Lung (tissue), 12 donors: ENCODE results near the gene AKAP6. TPM values are rescaled to one million over a fixed set of nuclear protein-coding genes. Genes with fewer than 3 reads are reported as not detected.

ENCODE experiments used
- ATAC-seq: fragments of 200-7000 bp; cut with Tn5 transposase; one replicate; pipeline ENCODE4 v1.9.1; 2020; ENCODE audit warnings: moderate number of reproducible peaks; ENCODE audit not compliant: insufficient read depth, low FRiP score
- DNase-seq, 3 donors: peaks; one replicate each; pipeline ENCODE4 v3.0.0-alpha.2; 2013 to 2017
- H3K27ac ChIP-seq, 2 donors: one replicate each; pipeline ENCODE4 v1.5.1; 2013; ENCODE audit warnings: mild to moderate bottlenecking in 2 of 2, moderate library complexity in 2 of 2, control low read depth in 1 of 2, inconsistent platforms in 1 of 2, low read depth in 1 of 2, low read length in 1 of 2
- H3K27me3 ChIP-seq, 3 donors: one replicate each; pipeline ENCODE4 v1.5.1; 2013; ENCODE audit warnings: low read length in 2 of 3; ENCODE audit not compliant: control insufficient read depth in 3 of 3, insufficient read depth in 3 of 3
- H3K36me3 ChIP-seq, 4 donors: one replicate each; pipeline ENCODE4 v1.5.1; 2013; ENCODE audit warnings: low read length in 4 of 4, mild to moderate bottlenecking in 1 of 4, moderate library complexity in 1 of 4; ENCODE audit not compliant: control insufficient read depth in 4 of 4, insufficient read depth in 4 of 4
- H3K4me1 ChIP-seq, 5 donors: one replicate each; pipeline ENCODE4 v1.5.1; 2013; ENCODE audit warnings: low read length in 5 of 5, mild to moderate bottlenecking in 2 of 5, moderate library complexity in 1 of 5; ENCODE audit not compliant: control insufficient read depth in 5 of 5, insufficient read depth in 5 of 5
- H3K4me3 ChIP-seq: one replicate; pipeline ENCODE4 v1.5.1; 2013; ENCODE audit warnings: mild to moderate bottlenecking, control low read depth, moderate library complexity
- H3K9ac ChIP-seq, 2 donors: one replicate each; pipeline ENCODE4 v1.5.1; 2013; ENCODE audit warnings: low read length in 2 of 2, control low read depth in 1 of 2; ENCODE audit not compliant: insufficient read depth in 1 of 2
- H3K9me3 ChIP-seq, 4 donors: one replicate each; pipeline ENCODE4 v1.5.1; 2013; ENCODE audit warnings: low read length in 3 of 4, mild to moderate bottlenecking in 1 of 4, moderate library complexity in 1 of 4; ENCODE audit not compliant: control insufficient read depth in 4 of 4, insufficient read depth in 3 of 4
- WGBS, 2 donors: extraction: QIAGEN DNeasy Blood & Tissue Kit; methylation state at CpG; one replicate each; pipeline ENCODE4 v1.1.7; 2013; 5-methylcytosine and 5-hydroxymethylcytosine counted together
- polyA plus RNA-seq, 2 donors: library from polyadenylated mRNA; stranded (reverse); fragments of 200-250 nt; gene quantifications; one replicate each; pipeline ENCODE4 v1.2.1, GENCODE V29; 2013
- total RNA-seq, 2 donors: library from RNA; depleted of rRNA in 1 of 2; stranded (reverse); fragments of >200 nt in 1 of 2; gene quantifications; one replicate each; pipeline ENCODE4 v1.2.1, GENCODE V29; 2014 to 2021
- TF ChIP-seq, protein P1 (sequence below): IDR thresholded peaks from 2 replicates; pipeline ENCODE4 v1.5.1; 2012; ENCODE audit warnings: mild to moderate bottlenecking; ENCODE audit errors: control extremely low read depth, extremely low read depth
- donor health status: control.
- donor health status: control.
- donor health status: Bipolar disorder and iron deficiency.
- donor health status: healthy.
- donor health status: DM: yes; HTN: yes; CAD: no.

The AKAP6 gene
- total and polyA plus RNA-seq, 4 donors: 1.5 to 27.1 (median 7.7) TPM

DNA sequence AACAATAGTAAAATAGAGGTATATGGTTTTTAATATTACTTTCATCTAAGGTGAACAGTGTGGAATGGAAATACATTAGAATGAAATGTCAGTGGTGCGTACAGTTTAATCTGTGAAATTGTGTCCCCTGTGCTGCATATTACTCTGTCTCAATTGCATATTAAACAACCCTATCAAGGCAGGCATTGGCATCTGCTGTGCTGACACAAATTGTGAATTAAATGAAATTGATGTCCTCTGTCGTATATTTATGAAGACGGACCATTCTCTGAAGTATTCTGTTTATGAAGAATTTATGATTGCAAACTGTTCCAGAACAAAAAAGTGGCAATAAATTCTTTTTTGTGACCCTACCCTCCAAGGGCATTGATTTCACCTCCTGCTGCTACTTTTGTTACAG, 405.2 kb downstream of the AKAP6 start:
- no peak overlapping the region for H3K9ac ChIP-seq
- H3K4me3 ChIP-seq: no peak overlapping the region
- ATAC-seq (no peak), DNase-seq (no peak)
- H3K9me3 ChIP-seq: no peaks in the 10 kb centered on the region
- H3K36me3 ChIP-seq: peaks cover 0 to 7% (median 0%) of the 10 kb centered on the region in 4 donors
- H3K27ac ChIP-seq: no peak overlapping the region
- H3K27me3 ChIP-seq: no peaks in the 10 kb centered on the region
- TF ChIP-seq, protein P1, sequence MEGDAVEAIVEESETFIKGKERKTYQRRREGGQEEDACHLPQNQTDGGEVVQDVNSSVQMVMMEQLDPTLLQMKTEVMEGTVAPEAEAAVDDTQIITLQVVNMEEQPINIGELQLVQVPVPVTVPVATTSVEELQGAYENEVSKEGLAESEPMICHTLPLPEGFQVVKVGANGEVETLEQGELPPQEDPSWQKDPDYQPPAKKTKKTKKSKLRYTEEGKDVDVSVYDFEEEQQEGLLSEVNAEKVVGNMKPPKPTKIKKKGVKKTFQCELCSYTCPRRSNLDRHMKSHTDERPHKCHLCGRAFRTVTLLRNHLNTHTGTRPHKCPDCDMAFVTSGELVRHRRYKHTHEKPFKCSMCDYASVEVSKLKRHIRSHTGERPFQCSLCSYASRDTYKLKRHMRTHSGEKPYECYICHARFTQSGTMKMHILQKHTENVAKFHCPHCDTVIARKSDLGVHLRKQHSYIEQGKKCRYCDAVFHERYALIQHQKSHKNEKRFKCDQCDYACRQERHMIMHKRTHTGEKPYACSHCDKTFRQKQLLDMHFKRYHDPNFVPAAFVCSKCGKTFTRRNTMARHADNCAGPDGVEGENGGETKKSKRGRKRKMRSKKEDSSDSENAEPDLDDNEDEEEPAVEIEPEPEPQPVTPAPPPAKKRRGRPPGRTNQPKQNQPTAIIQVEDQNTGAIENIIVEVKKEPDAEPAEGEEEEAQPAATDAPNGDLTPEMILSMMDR: no peak
- H3K4me1 ChIP-seq: peaks cover 0 to 11% (median 0%) of the 10 kb centered on the region in 5 donors
- 95% methylated on average over 3 of the region's 3 CpGs for WGBS, 2 donors

DNA sequence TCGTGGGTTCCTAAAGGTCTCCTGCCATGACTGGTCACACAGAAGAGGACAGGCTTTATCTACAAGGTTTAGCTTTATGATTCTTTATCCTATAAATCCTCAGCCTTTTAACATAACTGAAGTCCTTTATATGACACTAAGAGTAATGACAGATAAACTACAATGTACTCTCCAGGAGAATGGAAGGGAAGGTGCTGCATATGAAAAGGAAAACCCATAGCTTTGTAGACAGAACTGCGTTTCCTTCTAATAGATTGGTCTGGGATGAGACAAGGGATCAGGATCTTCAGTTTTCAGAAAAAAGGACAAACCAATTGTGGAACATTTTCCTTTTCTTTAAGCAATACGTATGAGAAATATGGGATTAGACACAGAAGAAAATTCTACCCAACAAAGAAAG, 408.5 kb downstream of the AKAP6 start:
- no peak for ATAC-seq
- H3K9me3 ChIP-seq: no peaks in the 10 kb centered on the region
- WGBS, 2 donors: 93% methylated on average over 3 of the region's 3 CpGs
- H3K9ac ChIP-seq: no peak overlapping the region
- TF ChIP-seq, protein P1: no peak
- H3K27me3 ChIP-seq: no peaks in the 10 kb centered on the region
- H3K4me3 ChIP-seq: no peak overlapping the region
- DNase-seq: no peak
- peaks cover 0 to 7% (median 0%) of the 10 kb centered on the region in 4 donors for H3K36me3 ChIP-seq
- H3K4me1 ChIP-seq: peaks cover 0 to 7% (median 0%) of the 10 kb centered on the region in 5 donors
- H3K27ac ChIP-seq: no peak overlapping the region

DNA sequence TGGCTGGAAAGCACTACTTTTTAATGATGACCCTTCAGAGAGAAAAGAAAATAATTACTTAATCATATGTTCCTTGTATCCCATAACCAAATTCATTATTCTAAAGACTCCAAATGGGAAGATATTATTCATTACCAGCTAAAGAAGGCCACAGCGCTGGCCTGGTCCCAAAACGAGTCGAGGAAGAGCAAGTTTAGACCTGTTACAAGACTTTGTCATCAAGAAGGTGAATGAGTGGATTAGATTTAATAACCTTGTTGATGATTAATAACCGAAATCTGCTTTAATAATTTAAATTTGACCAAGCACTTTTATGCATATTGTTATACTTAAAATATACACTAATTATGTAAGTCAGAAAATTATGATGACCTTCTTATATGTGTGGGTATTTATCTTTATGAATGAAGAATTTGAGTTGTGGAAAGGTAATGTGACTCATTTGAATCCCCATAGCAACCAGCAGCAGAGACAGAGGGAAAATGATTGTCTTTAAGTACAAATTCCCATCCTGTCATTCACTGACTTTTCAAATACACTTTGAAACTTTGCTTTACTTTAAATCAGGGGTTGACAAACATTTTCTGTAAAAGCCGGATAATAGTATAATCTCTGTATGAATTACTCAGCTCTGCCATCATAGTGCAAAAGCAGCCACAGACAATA, 409.2 kb downstream of the AKAP6 start:
- Histone ChIP-seq H3K27ac (no peak overlapping the region), H3K36me3 (peaks cover 0 to 7% (median 0%) of the 10 kb centered on the region in 4 donors), H3K4me3 (no peak overlapping the region), H3K27me3 (no peaks in the 10 kb centered on the region), H3K4me1 (peaks cover 0 to 7% (median 0%) of the 10 kb centered on the region in 5 donors), H3K9ac (no peak overlapping the region), H3K9me3 (no peaks in the 10 kb centered on the region)
- TF ChIP-seq, protein P1: no peak
- WGBS, 2 donors: 89 to 91% methylated on average over 5 of the region's 5 CpGs
- no peak for DNase-seq
- no peak for ATAC-seq
